Ammon's horn (tissue), 1 donor: ENCODE data around the gene TAMM41.
"Not testable (repeated sequence)": the region's sequence is repeated elsewhere in the genome, so short reads cannot be mapped to it uniquely, and the experiment has no call there.

Source experiments
- DNase-seq: peaks from one replicate; pipeline ENCODE4 v3.0.0-alpha.2; 2016; ENCODE audit warnings: low spot score

Gene TAMM41

DNA sequence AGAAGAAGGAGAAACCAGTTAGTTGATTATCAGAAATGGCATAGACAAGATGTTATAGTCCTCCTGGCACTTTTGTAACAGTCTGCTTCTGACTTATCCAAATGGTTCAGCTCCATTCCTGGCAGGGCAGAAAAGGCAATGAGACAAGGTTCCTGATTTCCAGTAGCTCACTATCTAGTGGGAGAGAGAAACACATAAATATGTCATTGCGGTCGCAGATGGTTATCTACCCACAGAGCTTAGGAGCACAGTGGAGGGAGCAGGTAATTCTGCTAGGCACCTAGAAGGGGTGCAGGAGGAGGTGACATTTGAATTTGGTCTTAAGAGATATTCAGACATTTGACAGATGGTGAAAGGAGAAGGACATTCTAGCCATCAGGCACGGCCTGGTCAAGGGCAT, 78.1 kb downstream of the TAMM41 start:
- no peak for DNase-seq

DNA sequence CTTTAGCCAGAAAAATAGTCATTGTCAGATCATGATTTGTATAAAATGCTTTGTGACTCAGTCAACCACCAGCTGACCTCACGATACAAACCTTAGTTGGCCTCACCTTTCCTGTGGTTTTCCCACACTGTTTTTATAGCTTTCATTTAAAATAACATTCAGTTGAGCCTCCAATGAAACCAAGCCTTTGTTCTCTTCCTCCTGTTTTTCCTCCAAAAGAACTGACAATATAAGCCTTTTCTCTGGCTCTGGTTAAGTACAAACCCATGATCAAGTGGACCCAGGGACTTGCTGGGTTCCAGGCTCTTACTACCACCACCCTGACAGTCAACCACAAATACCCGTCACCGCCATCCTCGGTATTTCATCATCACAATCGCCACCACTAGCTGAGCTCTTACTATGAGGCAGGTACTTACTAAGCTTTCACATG, 81.7 kb downstream of the TAMM41 start:
- no peak for DNase-seq

DNA sequence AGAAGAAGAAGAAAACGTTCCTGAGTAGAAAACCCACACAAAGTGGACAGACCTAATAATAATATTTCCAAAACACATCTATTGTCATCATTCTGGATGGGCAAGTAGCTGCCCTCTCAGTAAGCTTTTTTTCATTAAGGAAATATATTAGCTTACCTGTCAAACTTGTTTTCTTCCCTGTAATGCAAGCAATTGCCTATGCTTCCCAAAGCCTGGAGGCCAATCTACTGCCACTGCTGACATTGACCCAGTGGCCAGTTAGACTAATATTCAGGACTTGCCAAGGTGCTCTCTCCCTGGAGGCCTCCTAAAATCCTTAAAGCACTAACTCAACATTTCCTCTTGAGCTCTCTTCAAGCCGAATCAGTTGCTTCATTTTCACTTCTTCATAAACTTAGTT, 86.7 kb downstream of the TAMM41 start:
- DNase-seq = no peak

DNA sequence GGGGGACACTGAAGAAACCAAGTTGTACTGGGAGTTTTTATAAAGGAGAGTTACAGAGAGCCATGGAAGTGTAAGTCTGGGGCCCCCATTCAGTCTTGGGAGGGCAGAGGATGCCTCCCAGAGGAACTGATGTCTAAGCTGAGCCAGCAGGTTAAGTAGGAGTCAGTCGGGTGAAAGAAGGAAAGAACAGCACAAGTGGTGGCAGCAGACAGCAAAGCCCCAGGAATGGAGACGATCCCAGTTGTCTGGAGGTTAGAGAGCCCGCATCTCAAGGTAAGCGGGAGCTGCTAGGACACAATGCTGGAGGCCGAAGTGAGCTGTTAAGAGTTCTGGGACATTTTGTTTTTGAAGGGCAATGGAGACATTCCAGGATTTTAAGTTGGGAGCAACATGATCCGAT, 88.8 kb downstream of the TAMM41 start:
- DNase-seq = no peak

DNA sequence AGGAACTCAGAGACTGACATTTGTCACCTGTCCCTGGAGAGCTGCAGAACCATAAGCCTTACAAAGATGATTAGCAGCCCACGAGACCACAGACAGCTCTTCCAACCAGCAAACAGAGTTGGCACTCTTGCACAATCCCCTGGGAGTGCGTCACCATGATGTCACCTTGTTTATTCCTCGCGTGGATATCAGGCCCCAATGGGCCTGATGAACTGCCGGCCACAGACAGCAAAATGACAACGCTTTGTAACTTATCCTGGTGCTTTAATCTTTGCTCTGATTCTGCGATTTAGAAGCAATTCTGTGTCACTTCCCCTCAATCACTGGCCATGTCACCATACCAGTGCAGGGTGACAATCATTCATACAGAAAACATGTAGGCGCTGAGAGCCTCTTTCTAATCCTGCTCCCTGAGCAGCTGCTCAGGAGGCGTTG, 89.2 kb downstream of the TAMM41 start:
- DNase-seq = peak; percentile 36

DNA sequence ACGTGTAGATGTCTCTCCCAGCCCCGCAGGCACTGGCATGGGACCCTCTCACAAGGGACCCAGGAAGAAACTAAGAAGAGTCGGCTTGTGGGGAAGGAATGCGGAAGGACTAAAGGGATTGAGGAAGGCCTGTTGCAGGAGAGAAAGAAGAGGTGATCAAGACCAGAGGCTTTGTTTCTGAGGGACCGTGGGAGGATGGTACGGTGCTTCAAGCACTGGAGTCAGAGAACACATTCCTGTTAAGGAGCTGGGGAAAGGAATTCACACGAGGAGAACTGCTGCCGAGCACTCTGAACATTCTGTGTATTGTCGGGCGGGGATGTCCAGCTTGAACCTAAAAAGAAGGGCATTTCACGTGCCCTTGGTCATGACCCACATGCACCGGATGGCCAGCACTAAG, 91.4 kb downstream of the TAMM41 start:
- no peak for DNase-seq

DNA sequence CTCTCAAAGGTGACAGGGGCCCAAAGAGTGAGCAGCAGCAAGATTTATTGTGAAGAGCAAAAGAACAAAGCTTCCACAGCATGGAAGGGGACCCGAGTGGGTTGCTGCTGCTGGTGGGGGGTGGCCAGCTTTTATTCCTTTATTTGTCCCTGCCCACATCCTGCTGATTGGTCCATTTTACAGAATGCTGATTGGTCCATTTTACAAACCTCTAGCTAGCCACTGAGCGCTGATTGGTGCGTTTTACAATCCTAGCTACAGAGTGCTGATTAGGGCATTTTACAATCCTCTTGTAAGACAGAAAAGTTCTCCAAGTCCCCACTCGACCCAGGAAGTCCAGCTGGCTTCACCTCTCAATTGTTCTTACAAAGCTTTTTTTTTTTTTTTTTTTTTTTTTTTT, 94.4 kb downstream of the TAMM41 start:
- DNase-seq = not testable (repeated sequence)

DNA sequence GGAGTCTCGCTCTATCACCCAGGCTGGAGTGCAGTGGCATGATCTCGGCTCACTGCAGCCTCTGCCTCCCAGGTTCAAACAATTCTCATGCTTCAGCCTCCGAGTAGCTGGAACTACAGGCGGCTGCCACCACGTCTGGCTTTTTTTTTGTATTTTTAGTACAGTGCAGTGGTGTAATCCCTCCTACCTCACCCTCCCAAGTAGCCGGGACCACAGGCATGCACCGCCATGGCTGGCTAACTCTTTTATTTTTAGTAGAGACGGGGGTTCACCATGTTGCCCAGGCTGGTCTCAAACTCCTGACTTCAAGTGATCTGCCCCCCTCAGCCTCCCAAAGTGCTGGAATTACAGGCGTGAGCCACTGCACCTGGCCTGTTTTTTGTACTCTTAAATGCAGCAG, 98.4 kb downstream of the TAMM41 start:
- DNase-seq = not testable (repeated sequence)
